GM12878 (cell line): ENCODE results near the gene TRIM16. TPM values are rescaled to one million over a fixed set of nuclear protein-coding genes. Genes with fewer than 3 reads are reported as not detected.
"Not testable (repeated sequence)": the region's sequence is repeated elsewhere in the genome, so short reads cannot be mapped to it uniquely, and the experiment has no call there.

Source experiments
- ATAC-seq: fragments of 200-7000 bp; cut with Tn5 transposase; 3 replicates; pipeline ENCODE4 v1.9.1; 2020; ENCODE audit warnings: mild to moderate bottlenecking, moderate library complexity
- BruUV-seq: library from RNA; stranded (reverse); fragments of 400-500 nt; replicated peaks from 2 replicates; lab custom pipeline; 2021; lab: Mats Ljungman, UMichigan
- CTCF ChIA-PET: fragments of 300-600 bp; sonication (Branson Sonifier 250); formaldehyde crosslinking; extraction: SDS; loops from one replicate; lab custom pipeline; 2021; ENCODE audit warnings: inconsistent platforms; lab: Yijun Ruan, JAX
- POLR2A ChIA-PET: fragments of 350-600 bp; formaldehyde crosslinking; extraction: SDS; loops from one replicate; lab custom pipeline; 2021; ENCODE audit warnings: inconsistent platforms; lab: Charles Lee
- RAD21 ChIA-PET: fragments of 300-600 bp; sonication (Branson Sonifier 250); formaldehyde crosslinking; loops from one replicate; lab custom pipeline; 2023; ENCODE audit warnings: antibody characterized with exemption; ENCODE audit not compliant: unreplicated experiment; lab: Charles Lee
- SMC1A ChIA-PET: fragments of 300-600 bp; sonication (Branson Sonifier 250); formaldehyde crosslinking; loops from one replicate; lab custom pipeline; 2023; ENCODE audit not compliant: unreplicated experiment, uncharacterized antibody; lab: Charles Lee
- DNase-seq: peaks from one replicate; pipeline ENCODE4 v3.0.0-alpha.2; 2011; ENCODE audit warnings: low read depth, low spot score
- FAIRE-seq: peaks from 3 replicates; lab custom pipeline; 2011; peaks lifted over from hg19 to GRCh38; lab: Jason Lieb, UNC
- H2AFZ ChIP-seq: 2 replicates; pipeline ENCODE4 v1.6.0; 2011; ENCODE audit warnings: low read depth, low read length, control low read depth; ENCODE audit not compliant: control insufficient read depth
- H3K27ac ChIP-seq: 2 replicates; pipeline ENCODE4 v1.5.1; 2011; ENCODE audit warnings: control low read depth; ENCODE audit not compliant: control insufficient read depth, insufficient read depth
- H3K27me3 ChIP-seq, 2 experiments: replicated peaks in 1 of 2; 2 replicates each; pipeline versions ENCODE4 v1.6.0 to v1.6.1; 2011; ENCODE audit warnings: low read length in 1 of 2; ENCODE audit not compliant: control insufficient read depth in 2 of 2, insufficient read depth in 2 of 2
- H3K36me3 ChIP-seq, 2 experiments: 2 replicates each; pipeline ENCODE4 v1.5.1; 2011; ENCODE audit warnings: low read length in 1 of 2; ENCODE audit not compliant: control insufficient read depth in 2 of 2, insufficient read depth in 2 of 2
- H3K4me1 ChIP-seq: 2 replicates; pipeline ENCODE4 v1.6.1; 2011; ENCODE audit warnings: mild to moderate bottlenecking, low read length, moderate library complexity, mixed read lengths; ENCODE audit not compliant: control insufficient read depth, insufficient read depth
- H3K4me2 ChIP-seq: 2 replicates; pipeline ENCODE4 v1.6.0; 2011; ENCODE audit warnings: control low read depth; ENCODE audit not compliant: control insufficient read depth, insufficient read depth
- H3K4me3 ChIP-seq: fragments of 200-600 bp; sonication (generic); 2 replicates; pipeline ENCODE4 v1.5.1; 2016
- H3K79me2 ChIP-seq: 2 replicates; pipeline ENCODE4 v1.6.0; 2011; ENCODE audit warnings: low read length; ENCODE audit not compliant: control insufficient read depth, insufficient read depth
- H3K9ac ChIP-seq: 2 replicates; pipeline ENCODE4 v1.8.0; 2011; ENCODE audit warnings: low read length, control low read depth, mixed read lengths; ENCODE audit not compliant: control insufficient read depth, insufficient read depth
- H3K9me3 ChIP-seq: replicated peaks from 3 replicates; pipeline ENCODE4 v1.5.1; 2011; ENCODE audit warnings: mild to moderate bottlenecking, low read length; ENCODE audit not compliant: control insufficient read depth, insufficient read depth
- H4K20me1 ChIP-seq: 2 replicates; pipeline ENCODE4 v1.6.0; 2011; ENCODE audit not compliant: control insufficient read depth, insufficient read depth
- HCFC1 ChIP-seq: fragments of 150-350 bp; IDR thresholded peaks from 2 replicates; pipeline ENCODE4 v1.6.1; 2014; ENCODE audit warnings: low read length
- MXI1 ChIP-seq: fragments of 150-350 bp; IDR thresholded peaks from 2 replicates; pipeline ENCODE4 v1.6.1; 2011; ENCODE audit warnings: low read depth, mild to moderate bottlenecking, inconsistent platforms, low read length, improper control_type of control experiment
- POLR2A ChIP-seq: IDR thresholded peaks from 2 replicates; pipeline ENCODE4 v1.6.1; 2011; ENCODE audit warnings: low read depth, mild to moderate bottlenecking, low read length
- WGBS: methylation state at CpG from one replicate; pipeline ENCODE4 v1.1.6; 2016; ENCODE audit warnings: low lambda C conversion rate; ENCODE audit not compliant: insufficient replicate concordance, insufficient coverage; ENCODE audit errors: missing lambda C conversion rate; 5-methylcytosine and 5-hydroxymethylcytosine counted together
- in situ Hi-C: fragments of 300-500 bp; cut with MboI; formaldehyde crosslinking; loops from 9 replicates; pipeline ENCODE4 v1.14.3; 2018; ENCODE audit warnings: mixed read lengths
- intact Hi-C: fragments of 100-400 bp; cut with micrococcal nuclease; formaldehyde crosslinking; loops from one replicate; pipeline ENCODE4 v1.14.2; 2022; ENCODE audit not compliant: unreplicated experiment
- polyA plus RNA-seq, 11 experiments: library from polyadenylated mRNA; depleted of rRNA in 4 of 11; unstranded in 6 of 11; stranded (reverse) in 5 of 11; fragments of >200 nt; fragmentation: Nextera tagmentation in 4 of 11; fragmentation: Illumina TruSeq in 1 of 11; extraction: Ambion mirVana in 4 of 11; extraction: Trizol in 1 of 11; gene quantifications; 1 replicate in 1 of 11; 2 replicates in 10 of 11; pipeline versions ENCODE4 v1.2.1 to v1.2.3, GENCODE V29; 2011 to 2016; ENCODE audit warnings: inconsistent platforms in 2 of 11, missing spikeins in 2 of 11, low read depth in 1 of 11
- total RNA-seq, 4 experiments: library from RNA; depleted of rRNA in 3 of 4; stranded (reverse); fragments of >200 nt in 3 of 4; fragmentation: Illumina TruSeq in 1 of 4; extraction: Trizol in 1 of 4; gene quantifications; 2 replicates each; pipeline versions ENCODE4 v1.2.1 to v1.2.3, GENCODE V29; 2013 to 2021
- TF ChIP-seq, protein P1 (sequence below): fragments of 450-650 bp; IDR thresholded peaks from 2 replicates; pipeline ENCODE4 v1.6.1; 2016; ENCODE audit warnings: mild to moderate bottlenecking
- TF ChIP-seq, protein P2 (sequence below): fragments of 450-650 bp; conservative IDR thresholded peaks from 2 replicates; pipeline ENCODE4 v1.6.1; 2017; ENCODE audit warnings: mild to moderate bottlenecking, moderate library complexity

The TRIM16 gene
- total and polyA plus RNA-seq, 10 of the 15 experiments (the other 5 are each of a cell fraction or from before 2014, with no cell fraction given): 2.6 to 11.9 (median 9.9) TPM

- TF ChIP-seq, protein P1, sequence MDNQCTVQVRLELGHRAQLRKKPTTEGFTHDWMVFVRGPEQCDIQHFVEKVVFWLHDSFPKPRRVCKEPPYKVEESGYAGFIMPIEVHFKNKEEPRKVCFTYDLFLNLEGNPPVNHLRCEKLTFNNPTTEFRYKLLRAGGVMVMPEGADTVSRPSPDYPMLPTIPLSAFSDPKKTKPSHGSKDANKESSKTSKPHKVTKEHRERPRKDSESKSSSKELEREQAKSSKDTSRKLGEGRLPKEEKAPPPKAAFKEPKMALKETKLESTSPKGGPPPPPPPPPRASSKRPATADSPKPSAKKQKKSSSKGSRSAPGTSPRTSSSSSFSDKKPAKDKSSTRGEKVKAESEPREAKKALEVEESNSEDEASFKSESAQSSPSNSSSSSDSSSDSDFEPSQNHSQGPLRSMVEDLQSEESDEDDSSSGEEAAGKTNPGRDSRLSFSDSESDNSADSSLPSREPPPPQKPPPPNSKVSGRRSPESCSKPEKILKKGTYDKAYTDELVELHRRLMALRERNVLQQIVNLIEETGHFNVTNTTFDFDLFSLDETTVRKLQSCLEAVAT: 0 out of 2 replicates have a peak, but pooled peaks have one; percentile 53
- peak; percentile 69 for TF ChIP-seq POLR2A
- TF ChIP-seq, protein P2, sequence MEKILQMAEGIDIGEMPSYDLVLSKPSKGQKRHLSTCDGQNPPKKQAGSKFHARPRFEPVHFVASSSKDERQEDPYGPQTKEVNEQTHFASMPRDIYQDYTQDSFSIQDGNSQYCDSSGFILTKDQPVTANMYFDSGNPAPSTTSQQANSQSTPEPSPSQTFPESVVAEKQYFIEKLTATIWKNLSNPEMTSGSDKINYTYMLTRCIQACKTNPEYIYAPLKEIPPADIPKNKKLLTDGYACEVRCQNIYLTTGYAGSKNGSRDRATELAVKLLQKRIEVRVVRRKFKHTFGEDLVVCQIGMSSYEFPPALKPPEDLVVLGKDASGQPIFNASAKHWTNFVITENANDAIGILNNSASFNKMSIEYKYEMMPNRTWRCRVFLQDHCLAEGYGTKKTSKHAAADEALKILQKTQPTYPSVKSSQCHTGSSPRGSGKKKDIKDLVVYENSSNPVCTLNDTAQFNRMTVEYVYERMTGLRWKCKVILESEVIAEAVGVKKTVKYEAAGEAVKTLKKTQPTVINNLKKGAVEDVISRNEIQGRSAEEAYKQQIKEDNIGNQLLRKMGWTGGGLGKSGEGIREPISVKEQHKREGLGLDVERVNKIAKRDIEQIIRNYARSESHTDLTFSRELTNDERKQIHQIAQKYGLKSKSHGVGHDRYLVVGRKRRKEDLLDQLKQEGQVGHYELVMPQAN: 0 out of 2 replicates have a peak, but pooled peaks have one; percentile 26
- peak; percentile 81 for TF ChIP-seq HCFC1
- TF ChIP-seq MXI1: 0 out of 2 replicates have a peak, but pooled peaks have one; percentile 18
Measured at GRCh38 chr17:15683824-15684478, at the start of gene TRIM16 (continued).

DNA sequence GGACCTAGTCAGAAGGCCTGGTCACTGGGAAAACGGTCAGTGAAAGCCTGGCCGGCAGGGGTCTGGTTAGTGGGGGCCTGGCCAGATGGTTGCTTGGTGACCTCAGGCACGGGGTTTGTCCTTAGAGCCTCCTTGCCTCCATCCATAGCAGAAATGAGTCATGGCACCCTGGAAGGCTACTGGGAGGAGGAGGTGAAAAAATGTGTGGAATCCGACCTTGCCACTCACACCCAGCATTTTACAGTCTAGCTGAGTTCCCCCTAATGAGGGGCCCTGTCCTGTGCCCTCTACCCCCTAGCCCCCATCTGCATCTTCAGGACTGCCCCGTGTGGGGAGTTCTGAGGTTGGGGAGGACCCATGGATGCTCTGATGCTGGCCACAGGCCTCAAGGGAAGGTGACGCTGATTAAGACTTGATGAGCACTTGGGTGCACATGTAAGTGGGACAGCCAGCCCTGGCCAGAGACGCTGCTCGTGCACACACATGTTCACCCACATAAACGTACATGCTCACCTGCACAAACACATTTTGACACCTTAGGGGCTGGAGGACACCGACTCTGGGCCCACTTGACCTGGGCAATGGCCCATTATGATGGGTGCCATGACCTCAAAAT lies 49.2 kb upstream of the TRIM16 start:
- FAIRE-seq, BruUV-seq, H3K4me3 ChIP-seq, POLR2A ChIA-PET, H3K4me2 ChIP-seq, ATAC-seq, H3K27me3 ChIP-seq, H3K36me3 ChIP-seq, SMC1A ChIA-PET, H3K9ac ChIP-seq, DNase-seq, H4K20me1 ChIP-seq, RAD21 ChIA-PET, H3K4me1 ChIP-seq, in situ Hi-C loops, intact Hi-C loops, H3K79me2 ChIP-seq, H2AFZ ChIP-seq, H3K27ac ChIP-seq, CTCF ChIA-PET, H3K9me3 ChIP-seq: not testable (repeated sequence)
- 9% methylated on average over 6 of the region's 10 CpGs for WGBS

GRCh38 chr17:15731900-15732299 lies 47.8 kb upstream of the TRIM16 start, which contains the start of gene TBC1D26:
TSS of gene TBC1D26 (plus strand) at chr17:15732283. CDS start at chr17:15735349, 3,066 bp downstream.
- POLR2A ChIA-PET, in situ Hi-C loops, H3K9ac ChIP-seq, H3K27ac ChIP-seq, RAD21 ChIA-PET, H3K4me1 ChIP-seq, CTCF ChIA-PET, H2AFZ ChIP-seq, ATAC-seq, H4K20me1 ChIP-seq, FAIRE-seq, H3K4me3 ChIP-seq, DNase-seq, H3K27me3 ChIP-seq, SMC1A ChIA-PET, H3K79me2 ChIP-seq, H3K9me3 ChIP-seq, H3K4me2 ChIP-seq, BruUV-seq, H3K36me3 ChIP-seq, intact Hi-C loops: not testable (repeated sequence)
- WGBS: 80% methylated on average over 8 of the region's 10 CpGs
